ENCODE measurements around the gene RALA.
"Not testable (repeated sequence)": the region's sequence is repeated elsewhere in the genome, so short reads cannot be mapped to it uniquely, and the experiment has no call there.

RALA gene

DNA sequence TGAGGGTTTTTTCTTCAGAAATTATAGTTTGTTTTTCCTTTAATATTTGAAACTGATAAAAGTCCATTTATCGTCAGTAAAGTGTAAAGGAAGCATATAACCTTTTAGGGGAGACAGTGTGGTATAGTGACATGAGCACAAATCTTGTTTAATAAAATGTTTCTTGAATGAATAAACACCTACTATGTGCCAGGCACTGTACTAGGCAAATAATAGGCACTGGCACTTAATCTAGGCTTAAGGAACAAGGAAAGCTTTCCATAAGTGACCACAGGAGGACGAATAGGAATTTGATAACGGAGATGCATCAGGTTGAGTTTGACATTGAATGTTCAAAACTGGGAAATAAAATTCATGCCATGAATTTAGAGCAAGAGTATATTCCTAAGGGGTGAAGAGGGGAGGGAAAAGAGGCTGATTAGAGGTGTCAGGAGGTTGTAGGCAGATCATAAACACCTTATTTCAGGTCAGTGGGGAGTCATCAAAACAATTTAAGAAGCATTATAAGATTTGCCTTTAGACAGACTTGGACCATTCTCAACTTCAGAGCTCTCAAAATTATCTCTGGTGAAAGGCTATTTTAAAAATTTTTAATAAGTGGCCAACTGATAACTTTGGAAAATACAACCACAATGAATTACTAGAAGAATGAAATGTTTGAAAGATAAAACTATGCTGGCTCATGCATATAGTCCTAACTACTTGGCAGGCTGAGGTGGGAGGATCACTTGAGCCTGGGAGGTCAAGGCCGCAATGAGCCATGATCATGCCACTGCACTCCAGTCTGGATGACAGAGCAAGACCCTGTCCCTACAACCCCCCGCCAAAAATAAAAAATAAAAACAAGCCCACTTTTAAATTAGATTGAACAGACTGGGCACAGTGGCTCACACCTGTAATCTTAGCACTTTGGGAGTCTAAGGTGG, 22.4 kb downstream of the RALA start:
- DNase-seq (ENCODE audit: low spot score), result no peak

DNA sequence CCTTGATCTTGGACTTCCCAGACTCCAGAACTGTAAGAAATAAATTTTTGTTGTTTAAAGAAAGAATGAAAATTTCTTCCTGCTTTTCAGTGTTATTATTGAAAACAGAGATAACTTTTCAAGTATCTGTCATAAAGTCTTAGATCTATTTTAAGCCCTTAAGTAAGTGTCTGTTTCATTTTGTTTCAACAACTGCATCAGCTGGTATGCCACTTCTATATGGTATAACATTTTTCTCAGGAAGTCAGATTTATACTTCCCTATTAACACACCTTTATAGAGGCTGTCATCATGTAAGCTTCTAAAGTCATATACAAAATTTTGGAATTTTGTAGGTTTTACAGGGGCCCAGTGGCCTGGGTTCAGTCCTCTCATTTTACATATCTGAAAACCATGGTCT, 24.4 kb downstream of the RALA start:
- no peak for DNase-seq (ENCODE audit: low spot score)

DNA sequence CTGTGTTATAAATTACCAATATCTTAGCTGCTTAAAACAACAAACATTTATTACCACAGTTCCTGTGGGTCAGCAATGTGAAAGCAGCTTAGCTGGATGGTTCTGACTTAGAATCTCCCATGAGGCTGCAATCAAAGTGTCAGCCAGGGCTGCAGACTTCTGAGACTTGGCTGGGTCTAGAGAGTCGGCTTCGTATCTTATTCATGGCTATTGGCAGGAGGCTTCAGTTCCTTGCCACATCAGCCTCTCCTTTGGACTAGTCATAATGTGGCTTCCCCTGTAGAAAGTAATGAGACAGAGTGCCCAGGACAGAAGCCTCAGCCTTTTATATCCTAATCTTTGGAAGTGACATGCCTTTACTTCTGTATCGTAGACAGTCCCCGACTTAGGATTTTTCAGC, 27.3 kb downstream of the RALA start:
- peak; percentile 67 for DNase-seq (ENCODE audit: low spot score)

DNA sequence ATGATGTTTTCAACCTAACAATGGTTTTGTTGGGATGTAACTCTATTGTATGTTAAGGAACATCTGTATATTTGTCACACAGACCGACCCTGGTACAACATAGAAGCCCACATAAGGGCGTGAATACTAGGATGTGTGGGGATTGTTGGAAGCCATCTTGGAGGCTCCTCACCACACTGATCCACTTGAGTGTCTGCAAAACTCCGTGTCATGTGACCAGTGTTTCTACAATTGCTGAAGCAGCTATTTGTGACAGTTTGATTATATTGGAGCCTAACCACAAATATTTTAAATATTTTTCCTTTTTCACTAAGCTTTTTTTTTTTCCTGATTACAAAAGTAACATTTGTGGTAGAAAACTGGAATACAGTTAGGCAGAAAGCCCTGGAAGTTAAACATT, 27.9 kb downstream of the RALA start:
- peak; percentile 60 for DNase-seq (ENCODE audit: low spot score)

GRCh38 chr7:39656415-39656814, 33.0 kb downstream of the RALA start:
- DNase-seq (ENCODE audit: low spot score), result no peak

- peak; percentile 34 for DNase-seq (ENCODE audit: low spot score)
Observed at GRCh38 chr7:39659356-39660013, 36.1 kb downstream of the RALA start.

DNA sequence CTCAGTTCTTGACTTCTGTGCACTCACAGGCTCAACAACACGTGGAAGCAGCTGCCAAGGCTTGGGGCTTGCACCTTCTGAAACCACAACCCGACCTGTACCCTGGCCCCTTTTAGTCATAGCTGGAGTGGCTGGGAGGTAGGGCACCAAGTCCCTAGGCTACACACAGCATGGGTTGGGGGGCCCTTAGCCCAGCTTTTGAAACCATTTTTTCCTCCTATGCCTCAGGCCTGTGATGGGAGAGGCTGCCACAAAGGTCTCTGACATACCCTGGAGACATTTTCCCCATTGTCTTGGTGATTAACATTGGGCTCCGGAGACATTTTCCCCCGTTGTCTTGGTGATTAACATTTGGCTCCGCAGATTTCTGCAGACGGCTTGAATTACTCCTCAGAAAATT, 38.6 kb downstream of the RALA start:
- DNase-seq (ENCODE audit: low spot score), result no peak

DNA sequence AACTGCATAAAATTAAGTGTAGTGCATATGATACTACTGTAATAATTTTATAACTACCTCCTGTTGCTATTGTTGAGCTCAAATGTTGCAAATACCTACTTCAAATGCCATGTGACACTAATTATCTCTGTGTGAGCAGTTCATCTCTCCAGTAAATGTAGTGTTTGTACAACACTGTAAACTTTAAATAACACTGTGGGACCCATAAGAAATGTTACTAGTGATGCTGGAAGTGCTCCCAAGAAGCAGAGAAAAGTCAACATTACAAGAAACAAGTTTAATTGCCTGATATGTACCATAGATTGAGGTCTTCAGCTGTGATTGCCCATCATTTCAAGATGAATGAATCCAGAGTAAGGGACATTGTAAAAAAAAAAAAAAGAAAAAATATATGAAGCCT, 39.9 kb downstream of the RALA start:
- no peak for DNase-seq (ENCODE audit: low spot score)

DNA sequence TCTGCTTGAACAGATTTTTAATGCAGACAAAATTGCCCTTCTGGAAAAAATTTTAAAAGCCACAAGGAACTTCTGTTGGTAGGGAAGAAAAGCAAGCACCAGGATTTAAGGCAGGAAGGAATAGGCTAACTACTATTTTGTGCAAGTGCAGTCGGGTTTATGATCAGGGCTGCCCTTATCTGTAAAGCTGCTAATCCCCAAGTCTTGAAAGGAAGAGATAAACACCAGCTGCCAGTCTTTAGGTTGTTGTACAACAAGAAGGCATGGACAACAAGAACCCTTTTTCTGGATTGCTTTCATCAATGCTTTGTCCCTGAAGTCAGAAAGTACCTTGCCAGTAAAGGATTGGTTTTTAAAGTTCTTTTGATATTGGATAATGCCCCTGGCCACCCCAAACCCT, 40.7 kb downstream of the RALA start:
- DNase-seq (ENCODE audit: low spot score), result no peak

DNA sequence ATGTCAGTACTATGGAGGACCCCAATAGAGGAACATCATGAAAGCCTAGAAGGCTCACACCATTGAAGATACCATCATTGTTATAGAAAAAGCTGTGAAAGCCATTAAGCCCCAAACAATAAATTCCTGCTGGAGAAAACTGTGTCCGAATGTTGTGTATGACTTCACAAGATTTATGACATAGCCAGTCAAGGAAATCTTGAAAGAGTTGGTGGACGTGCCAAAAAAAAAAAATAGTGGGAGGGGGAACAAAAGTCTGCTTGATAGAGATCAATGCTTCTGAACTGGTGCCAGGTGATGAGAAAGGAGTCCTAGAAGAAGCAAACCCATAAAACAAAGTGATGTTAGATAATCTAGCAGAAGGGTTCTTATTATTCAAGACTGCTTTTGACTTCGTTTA, 41.2 kb downstream of the RALA start:
- DNase-seq (ENCODE audit: low spot score), result no peak

DNA sequence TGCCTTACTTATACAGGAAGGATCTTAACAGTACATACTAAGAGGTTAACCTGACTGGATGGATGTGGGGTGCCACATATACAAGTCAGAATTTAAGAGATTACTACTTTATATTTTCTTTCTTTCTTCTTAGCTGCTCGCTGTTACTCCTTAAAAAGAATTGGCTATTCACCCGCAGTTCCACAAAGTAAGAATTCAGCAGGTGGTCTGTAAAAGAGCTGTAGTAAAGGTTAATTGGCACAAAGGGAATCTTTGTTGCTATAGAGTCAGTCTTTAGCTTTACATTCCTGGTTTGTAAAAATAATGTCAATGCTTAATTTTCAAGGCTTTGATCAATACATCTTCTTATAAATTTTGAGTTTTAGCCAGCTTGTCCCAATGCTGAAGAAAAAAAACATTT, 43.2 kb downstream of the RALA start:
- no peak for DNase-seq (ENCODE audit: low spot score)

DNA sequence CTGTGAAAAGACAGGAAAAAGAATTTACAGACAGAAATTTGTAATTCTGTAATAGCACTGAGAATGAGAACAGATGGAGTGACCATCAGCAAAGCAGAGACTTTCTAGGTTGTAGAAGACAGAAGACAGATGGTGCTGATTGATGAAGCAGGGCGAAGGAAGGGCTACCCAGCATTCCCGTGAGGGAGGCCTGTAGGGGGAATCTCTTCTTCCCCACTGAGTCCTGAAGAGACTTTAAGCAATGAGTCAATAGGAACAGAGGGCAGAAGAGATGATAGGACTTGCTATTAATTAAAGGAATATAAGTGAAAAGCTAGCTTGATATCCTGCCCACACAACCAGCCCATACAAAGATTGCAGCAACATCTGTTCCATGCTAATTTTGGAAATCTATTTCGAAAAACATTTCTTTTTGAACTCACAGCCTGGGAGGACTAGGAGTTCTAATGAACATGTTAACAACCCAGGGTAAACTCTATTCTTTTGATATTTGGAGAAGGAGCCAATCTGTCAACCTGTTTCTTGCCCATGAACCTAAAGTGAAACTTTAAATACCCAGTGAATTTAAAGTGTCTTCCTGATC, 44.1 kb downstream of the RALA start:
- no peak for DNase-seq (ENCODE audit: low spot score)

GRCh38 chr7:39668280-39668679, 44.9 kb downstream of the RALA start:
- DNase-seq (ENCODE audit: low spot score), result not testable (repeated sequence)

- DNase-seq (ENCODE audit: low spot score), result no peak
Observed at GRCh38 chr7:39670052-39670451, 46.7 kb downstream of the RALA start.

DNA sequence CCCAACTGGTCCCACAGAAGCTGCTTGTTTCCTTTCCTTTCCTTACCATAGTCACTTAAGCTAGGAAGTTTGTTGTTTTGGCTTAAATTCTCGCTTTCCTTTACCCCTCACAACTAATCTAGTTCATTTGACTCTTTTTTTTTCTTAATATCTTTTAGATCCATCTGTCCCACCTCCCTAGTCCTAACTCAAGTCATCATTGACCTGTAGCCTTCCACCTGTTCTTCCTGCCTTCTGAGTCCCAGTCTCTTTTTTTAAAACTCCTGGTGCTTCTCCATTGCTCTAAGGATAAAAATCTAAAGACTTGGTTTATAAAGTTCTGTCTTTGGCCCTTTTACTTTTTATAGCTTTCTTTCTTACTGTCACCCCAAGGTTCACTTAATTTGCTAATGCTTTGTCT, 47.6 kb downstream of the RALA start:
- DNase-seq (ENCODE audit: low spot score), result no peak

- no peak for DNase-seq (ENCODE audit: low spot score)
Observed at GRCh38 chr7:39672176-39672575, 48.8 kb downstream of the RALA start.

DNA sequence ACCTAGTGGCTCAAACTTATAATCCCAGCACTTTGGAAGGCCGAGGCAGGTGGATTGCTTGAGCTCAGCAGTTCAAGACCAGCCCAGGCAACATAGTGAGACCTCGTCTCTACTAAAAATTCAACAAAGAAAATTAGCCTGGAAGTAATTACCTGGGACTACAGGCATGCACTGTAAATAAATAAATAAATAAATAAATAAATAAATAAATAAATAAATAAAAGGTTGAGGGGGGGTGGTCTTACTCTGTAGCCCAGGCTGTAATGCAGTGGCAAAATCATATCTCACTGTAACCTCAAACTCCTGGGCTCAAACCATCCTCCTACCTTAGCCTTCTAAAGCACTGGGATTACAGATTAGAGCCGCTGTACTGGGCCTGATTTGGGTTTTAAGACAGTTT, 50.5 kb downstream of the RALA start:
- DNase-seq (ENCODE audit: low spot score), result no peak

DNA sequence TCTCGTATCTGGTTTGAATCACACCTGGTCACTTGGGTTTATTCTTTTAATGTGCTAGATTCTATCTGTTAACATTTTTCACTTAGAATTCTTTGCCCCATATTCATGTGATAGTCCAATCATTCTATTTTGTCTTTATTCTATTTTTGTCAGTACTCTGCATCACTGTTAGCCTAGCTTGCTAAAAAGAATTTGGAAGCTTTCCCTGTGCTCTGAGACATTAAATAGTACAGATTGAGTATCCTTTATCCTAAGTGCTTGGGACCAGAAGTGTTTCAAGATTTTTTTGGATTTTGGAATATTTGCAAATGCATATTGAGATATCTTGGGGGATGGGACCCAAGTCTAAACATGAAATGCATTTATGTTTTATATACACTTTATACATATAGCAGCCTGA, 51.0 kb downstream of the RALA start:
- no peak for DNase-seq (ENCODE audit: low spot score)

GRCh38 chr7:39676346-39676745, 53.0 kb downstream of the RALA start:
- DNase-seq (ENCODE audit: low spot score), result no peak

DNA sequence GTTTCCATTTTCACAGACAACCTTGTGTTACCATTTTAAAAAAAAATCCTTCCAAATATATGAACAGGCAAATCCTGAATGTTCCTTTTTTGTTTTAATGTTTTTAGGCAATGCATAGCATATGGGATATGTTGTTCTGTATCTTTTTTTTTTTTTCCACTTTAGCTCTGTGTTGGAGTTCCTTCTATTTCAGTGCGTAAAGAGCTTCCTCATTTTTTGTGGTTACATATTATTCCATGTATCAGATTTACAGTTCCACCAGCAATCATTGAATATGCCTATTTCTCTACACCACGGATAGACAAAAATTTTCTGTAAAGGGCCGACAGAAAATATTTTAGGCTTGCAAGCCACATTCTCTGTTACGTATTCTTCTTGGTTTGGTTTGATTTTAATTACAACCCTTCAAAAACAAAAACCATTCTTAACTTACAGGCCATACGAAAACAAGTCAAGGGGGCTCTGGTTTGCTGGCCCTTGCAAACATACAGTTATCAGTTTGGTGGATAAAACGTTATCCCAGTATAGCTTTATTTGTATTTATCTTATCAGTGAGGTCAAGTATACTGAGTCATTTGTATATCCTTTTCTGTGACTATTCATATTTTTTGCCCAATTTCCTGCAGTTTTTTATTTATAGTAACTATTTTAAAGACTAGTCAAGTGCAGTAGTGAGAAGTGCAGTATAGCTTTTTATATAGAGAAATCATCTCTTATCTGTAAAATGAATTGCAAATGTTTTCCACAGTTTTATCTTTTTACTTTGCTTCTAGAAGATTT, 55.7 kb downstream of the RALA start:
- no peak for DNase-seq (ENCODE audit: low spot score)

DNA sequence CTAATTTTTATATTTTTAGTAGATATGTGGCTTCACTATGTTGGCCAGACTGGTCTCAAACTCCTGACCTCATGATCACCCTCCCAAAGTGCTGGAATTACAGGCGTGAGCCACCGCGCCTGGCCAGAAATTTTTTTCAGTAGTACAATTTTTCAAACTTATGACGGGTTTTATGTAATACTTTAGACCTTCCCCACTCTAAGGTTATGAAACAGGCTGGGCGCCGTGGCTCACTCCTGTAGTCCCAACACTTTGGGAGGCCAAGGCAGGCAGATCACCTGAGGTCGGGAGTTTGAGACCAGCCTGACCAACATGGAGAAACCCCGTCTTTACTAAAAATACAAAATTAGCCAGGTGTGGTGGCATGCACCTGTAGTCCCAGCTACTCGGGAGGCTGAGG, 56.5 kb downstream of the RALA start:
- DNase-seq (ENCODE audit: low spot score), result not testable (repeated sequence)

- DNase-seq (ENCODE audit: low spot score), result no peak
Observed at GRCh38 chr7:39681887-39682441, 58.6 kb downstream of the RALA start.
